Endothelial cell of umbilical vein (primary cell): Measurements from ENCODE around the gene SLC35F3. TPM values are rescaled to one million over a fixed set of nuclear protein-coding genes. Genes with fewer than 3 reads are reported as not detected.

ENCODE experiments used
- BruUV-seq: library from RNA; stranded (reverse); fragments of 400-500 nt; replicated peaks from 2 replicates; lab custom pipeline; 2021; lab: Mats Ljungman, UMichigan
- CTCF ChIA-PET: fragments of 300-600, 350-600 bp; sonication (Branson Sonifier 250); formaldehyde crosslinking; loops from one replicate; lab custom pipeline; 2021; ENCODE audit warnings: antibody characterized with exemption, inconsistent platforms; lab: Charles Lee
- POLR2A ChIA-PET: fragments of 300-600, 350-600 bp; sonication (Branson Sonifier 250); formaldehyde crosslinking; loops from one replicate; lab custom pipeline; 2021; ENCODE audit warnings: antibody characterized with exemption, inconsistent platforms; lab: Charles Lee
- DNase-seq: peaks from one replicate; pipeline ENCODE4 v3.0.0-alpha.2; 2011; ENCODE audit warnings: low read depth, low spot score
- FAIRE-seq: peaks from 2 replicates; lab custom pipeline; 2011; peaks lifted over from hg19 to GRCh38; lab: Jason Lieb, UNC
- H2AFZ ChIP-seq: 2 replicates; pipeline ENCODE4 v1.6.0; 2012; ENCODE audit warnings: low read depth, low read length, control low read depth, inconsistent platforms
- H3K27ac ChIP-seq: 2 replicates; pipeline ENCODE4 v1.5.1; 2011; ENCODE audit warnings: low read depth, mild to moderate bottlenecking, control low read depth, low read length, moderate library complexity; ENCODE audit not compliant: insufficient read depth
- H3K27me3 ChIP-seq, 2 experiments: 2 replicates each; pipeline versions ENCODE4 v1.6.0 to v1.6.1; 2011; ENCODE audit warnings: low read length in 2 of 2, mixed read lengths in 1 of 2; ENCODE audit not compliant: control insufficient read depth in 2 of 2, insufficient read depth in 2 of 2
- H3K36me3 ChIP-seq, 2 experiments: 2 replicates in 1 of 2; 3 replicates in 1 of 2; pipeline ENCODE4 v1.5.1; 2011; ENCODE audit warnings: low read length in 2 of 2, mild to moderate bottlenecking in 1 of 2, moderate library complexity in 1 of 2; ENCODE audit not compliant: control insufficient read depth in 2 of 2, insufficient read depth in 2 of 2; ENCODE audit errors: extremely low read depth in 1 of 2
- H3K4me1 ChIP-seq: 3 replicates; pipeline ENCODE4 v1.5.1; 2011; ENCODE audit warnings: mild to moderate bottlenecking, low read length; ENCODE audit not compliant: control insufficient read depth, insufficient read depth; ENCODE audit errors: extremely low read depth
- H3K4me2 ChIP-seq: 2 replicates; pipeline ENCODE4 v1.6.1; 2011; ENCODE audit warnings: low read length, control low read depth, mixed read lengths; ENCODE audit not compliant: insufficient read depth
- H3K4me3 ChIP-seq, 3 experiments: fragments of 200-600 bp in 1 of 3; sonication (generic), shearing (Covaris generic) in 1 of 3; replicated peaks in 1 of 3; 2 replicates each; pipeline ENCODE4 v1.5.1; 2011 to 2016; ENCODE audit warnings: control low read depth in 3 of 3, low read length in 3 of 3, mild to moderate bottlenecking in 2 of 3, inconsistent platforms in 1 of 3, low read depth in 1 of 3, moderate library complexity in 1 of 3; ENCODE audit not compliant: insufficient read depth in 1 of 3
- H3K79me2 ChIP-seq: 2 replicates; pipeline ENCODE4 v1.6.0; 2012; ENCODE audit warnings: low read length, inconsistent platforms; ENCODE audit not compliant: control insufficient read depth, insufficient read depth
- H3K9ac ChIP-seq: replicated peaks from 2 replicates; pipeline ENCODE3; 2011; ENCODE audit warnings: low read length, control low read depth; ENCODE audit not compliant: insufficient read depth; ENCODE audit errors: extremely low read depth
- H3K9me1 ChIP-seq: replicated peaks from 3 replicates; pipeline ENCODE4 v1.6.0; 2011; ENCODE audit warnings: mild to moderate bottlenecking, low read length; ENCODE audit not compliant: control insufficient read depth, insufficient read depth; ENCODE audit errors: extremely low read depth
- H3K9me3 ChIP-seq: replicated peaks from 2 replicates; pipeline ENCODE4 v1.5.1; 2012; ENCODE audit warnings: low read length, inconsistent platforms; ENCODE audit not compliant: control insufficient read depth, insufficient read depth
- H4K20me1 ChIP-seq: replicated peaks from 2 replicates; pipeline ENCODE3; 2011; ENCODE audit warnings: mild to moderate bottlenecking, low read length; ENCODE audit not compliant: control insufficient read depth, insufficient read depth; ENCODE audit errors: extremely low read depth
- FOS ChIP-seq: IDR thresholded peaks from 2 replicates; pipeline ENCODE4 v1.6.1; 2011; ENCODE audit warnings: mild to moderate bottlenecking, low read length, moderate library complexity, borderline replicate concordance; ENCODE audit not compliant: insufficient read depth
- GATA2 ChIP-seq: IDR thresholded peaks from 2 replicates; pipeline ENCODE4 v1.7.0; 2011; ENCODE audit warnings: low read depth, mild to moderate bottlenecking, moderate library complexity, mixed read lengths, low read length; ENCODE audit not compliant: insufficient read length, insufficient read depth
- JUN ChIP-seq: IDR thresholded peaks from 2 replicates; pipeline ENCODE4 v1.6.1; 2011; ENCODE audit warnings: borderline replicate concordance, low read depth; ENCODE audit not compliant: insufficient read length, insufficient read depth
- MYC ChIP-seq: IDR thresholded peaks from one replicate; pipeline ENCODE4 v1.6.1; 2011; ENCODE audit warnings: mild to moderate bottlenecking, low read depth, low read length
- POLR2A ChIP-seq: IDR thresholded peaks from 2 replicates; pipeline ENCODE4 v1.6.1; 2012; ENCODE audit warnings: low read depth, mild to moderate bottlenecking, control low read depth, low read length
- POLR2AphosphoS5 ChIP-seq: IDR thresholded peaks from 2 replicates; pipeline ENCODE4 v1.6.1; 2012; ENCODE audit warnings: low read depth, mild to moderate bottlenecking, control low read depth, low read length, moderate library complexity; ENCODE audit not compliant: insufficient read depth
- dilution Hi-C: fragments of 300-500 bp; cut with MboI; formaldehyde crosslinking; loops from one replicate; pipeline ENCODE4 v1.15.0; 2019; ENCODE audit warnings: low sequenced_read_pairs; ENCODE audit not compliant: extremely low pct_ligation_motif_present
- intact Hi-C: fragments of 100-400 bp; cut with micrococcal nuclease; formaldehyde crosslinking; loops from one replicate; pipeline ENCODE4 v1.10.0; 2022
- polyA plus RNA-seq, 4 experiments: library from polyadenylated mRNA; depleted of rRNA in 3 of 4; stranded (reverse) in 3 of 4; unstranded in 1 of 4; fragments of >200 nt; gene quantifications; 2 replicates each; pipeline versions ENCODE4 v1.2.1 to v1.2.3, GENCODE V29; 2011 to 2012; ENCODE audit warnings: missing spikeins in 1 of 4
- total RNA-seq: library from RNA; stranded (reverse); gene quantifications from 2 replicates; pipeline ENCODE4 v1.2.3, GENCODE V29; 2021
- TF ChIP-seq, protein P1 (sequence below): IDR thresholded peaks from 2 replicates; pipeline ENCODE4 v1.6.1; 2011; ENCODE audit not compliant: insufficient read depth, insufficient read length
- TF ChIP-seq, protein P2 (sequence below), 2 donors: IDR thresholded peaks; 1 replicate in 1 of 2; 2 replicates in 1 of 2; pipeline ENCODE4 v1.5.1; 2011; ENCODE audit warnings: low read length in 2 of 2, mild to moderate bottlenecking in 2 of 2, moderate library complexity in 2 of 2, control low read depth in 1 of 2, inconsistent platforms in 1 of 2, low read depth in 1 of 2; ENCODE audit not compliant: insufficient read depth in 1 of 2; ENCODE audit errors: extremely low read depth in 1 of 2

SLC35F3 gene
- total and polyA plus RNA-seq, 2 donors (not counting 3 experiments of a cell fraction or from before 2014, with no cell fraction given): not detected

DNA sequence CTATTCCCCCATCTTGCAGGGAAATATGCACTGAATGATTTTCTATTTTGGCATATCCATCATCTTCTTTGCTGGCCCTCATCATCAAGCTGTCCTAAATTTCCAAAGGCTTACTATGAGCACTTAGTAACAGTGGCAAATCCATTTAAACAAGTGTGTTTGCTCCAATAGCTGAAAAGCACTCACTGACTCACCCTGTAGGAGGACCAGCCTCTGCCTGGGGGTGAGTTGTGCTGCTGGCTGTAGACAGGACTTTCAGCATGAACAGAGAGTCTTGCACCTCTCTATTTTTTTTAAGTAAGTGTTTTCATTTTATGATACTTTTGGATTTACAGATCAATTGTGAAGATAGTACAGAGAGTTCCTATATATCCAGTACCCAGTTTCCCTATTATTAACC, 97.3 kb downstream of the SLC35F3 start:
- dilution Hi-C loops: no loop called here
- Histone ChIP-seq H2AFZ (no peak overlapping the region), H3K4me1 (no peaks in the 10 kb centered on the region), H3K36me3 (no peaks in the 10 kb centered on the region), H3K9ac (no peak overlapping the region), H3K27me3 (no peaks in the 10 kb centered on the region), H3K9me1 (no peaks in the 10 kb centered on the region), H3K4me2 (no peak overlapping the region), H3K9me3 (no peaks in the 10 kb centered on the region), H4K20me1 (no peaks in the 10 kb centered on the region), H3K27ac (no peak overlapping the region), H3K79me2 (no peaks in the 10 kb centered on the region), H3K4me3 (no peak overlapping the region)
- TF ChIP-seq POLR2A: no peak
- ChIA-PET POLR2A (no interaction called here), CTCF (no interaction called here)
- BruUV-seq: no TSS peak
- FAIRE-seq: no peak
- DNase-seq: no peak
- intact Hi-C loops: no loop called here

DNA sequence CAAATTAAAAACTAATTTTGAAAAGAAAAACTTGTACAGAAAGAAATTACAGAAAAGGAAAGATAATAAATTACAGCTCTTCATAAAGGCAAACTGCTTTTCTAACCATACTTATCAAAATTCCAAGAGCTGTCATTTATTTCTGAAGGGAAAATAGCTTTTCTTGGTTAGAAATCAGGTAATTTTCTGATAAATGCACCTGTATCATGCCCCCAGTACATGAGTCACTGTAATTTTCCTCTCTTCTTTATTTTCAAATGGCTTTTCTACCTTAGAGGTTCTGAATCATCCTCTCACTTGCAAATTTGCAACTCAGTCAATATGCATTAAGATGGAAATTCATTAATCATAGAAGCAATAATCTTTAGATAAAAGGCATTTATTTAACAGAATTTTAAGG, 100.1 kb downstream of the SLC35F3 start:
- CTCF ChIA-PET: no interaction called here
- no peak for FAIRE-seq
- H3K79me2 ChIP-seq: no peaks in the 10 kb centered on the region
- no peaks in the 10 kb centered on the region for H3K36me3 ChIP-seq
- no peak overlapping the region for H3K9ac ChIP-seq
- H3K9me1 ChIP-seq: no peaks in the 10 kb centered on the region
- POLR2A ChIA-PET: no interaction called here
- no peaks in the 10 kb centered on the region for H3K27me3 ChIP-seq
- no TSS peak for BruUV-seq
- no peak for DNase-seq
- dilution Hi-C loops (no loop called here), intact Hi-C loops (no loop called here)
- no peaks in the 10 kb centered on the region for H3K9me3 ChIP-seq
- H3K4me3 ChIP-seq: no peak overlapping the region
- no peak overlapping the region for H2AFZ ChIP-seq
- H4K20me1 ChIP-seq: no peaks in the 10 kb centered on the region
- no peak overlapping the region for H3K27ac ChIP-seq
- TF ChIP-seq MYC (no peak), JUN (no peak), POLR2A (no peak), GATA2 (no peak), FOS (no peak), POLR2AphosphoS5 (no peak)
- TF ChIP-seq, protein P1, sequence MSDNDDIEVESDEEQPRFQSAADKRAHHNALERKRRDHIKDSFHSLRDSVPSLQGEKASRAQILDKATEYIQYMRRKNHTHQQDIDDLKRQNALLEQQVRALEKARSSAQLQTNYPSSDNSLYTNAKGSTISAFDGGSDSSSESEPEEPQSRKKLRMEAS: no peak
- TF ChIP-seq, protein P2, sequence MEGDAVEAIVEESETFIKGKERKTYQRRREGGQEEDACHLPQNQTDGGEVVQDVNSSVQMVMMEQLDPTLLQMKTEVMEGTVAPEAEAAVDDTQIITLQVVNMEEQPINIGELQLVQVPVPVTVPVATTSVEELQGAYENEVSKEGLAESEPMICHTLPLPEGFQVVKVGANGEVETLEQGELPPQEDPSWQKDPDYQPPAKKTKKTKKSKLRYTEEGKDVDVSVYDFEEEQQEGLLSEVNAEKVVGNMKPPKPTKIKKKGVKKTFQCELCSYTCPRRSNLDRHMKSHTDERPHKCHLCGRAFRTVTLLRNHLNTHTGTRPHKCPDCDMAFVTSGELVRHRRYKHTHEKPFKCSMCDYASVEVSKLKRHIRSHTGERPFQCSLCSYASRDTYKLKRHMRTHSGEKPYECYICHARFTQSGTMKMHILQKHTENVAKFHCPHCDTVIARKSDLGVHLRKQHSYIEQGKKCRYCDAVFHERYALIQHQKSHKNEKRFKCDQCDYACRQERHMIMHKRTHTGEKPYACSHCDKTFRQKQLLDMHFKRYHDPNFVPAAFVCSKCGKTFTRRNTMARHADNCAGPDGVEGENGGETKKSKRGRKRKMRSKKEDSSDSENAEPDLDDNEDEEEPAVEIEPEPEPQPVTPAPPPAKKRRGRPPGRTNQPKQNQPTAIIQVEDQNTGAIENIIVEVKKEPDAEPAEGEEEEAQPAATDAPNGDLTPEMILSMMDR (IDR thresholded peaks at IDR 0.05; ENCODE audit: extremely low read depth in 1 of 2, insufficient read depth in 1 of 2, low read depth in 1 of 2, low read length in 2 of 2): no peak
- no peaks in the 10 kb centered on the region for H3K4me1 ChIP-seq
- no peak overlapping the region for H3K4me2 ChIP-seq
